ENCODE measurements around the gene ACSS1.

ACSS1 gene

DNA sequence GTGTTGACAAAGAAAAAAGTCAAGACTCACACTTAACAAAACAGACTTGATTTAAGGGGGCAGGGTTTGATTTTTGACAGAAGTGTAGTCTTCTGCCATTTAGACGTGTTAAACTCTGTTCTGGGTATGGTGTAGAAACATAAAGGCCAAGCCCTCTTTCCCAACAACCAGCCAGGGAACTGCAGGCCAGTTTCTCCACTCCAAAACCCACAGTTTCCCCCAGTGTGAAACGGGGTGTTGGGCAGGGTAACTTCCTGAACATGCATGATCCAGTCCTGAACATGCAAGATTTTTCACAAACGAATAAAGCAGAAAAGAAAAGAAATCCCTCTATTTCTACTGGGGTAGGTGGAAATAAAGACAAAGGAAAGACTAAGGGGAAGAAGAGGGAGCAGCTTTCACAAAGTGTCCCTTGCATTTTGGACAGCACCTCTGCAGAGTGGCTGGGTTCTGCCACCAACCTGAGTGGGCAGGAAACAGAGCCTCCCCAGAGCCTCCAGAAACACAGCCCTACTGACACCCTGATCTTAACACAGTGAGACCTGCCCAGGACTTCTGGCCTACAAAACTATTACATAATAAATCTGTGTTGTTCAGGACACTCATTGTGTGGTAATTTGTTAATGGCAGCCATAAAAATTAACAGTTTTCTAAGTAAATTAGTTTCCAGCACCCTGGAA is 72.8 kb downstream of the ACSS1 start:
- TF ChIP-seq, protein P1, sequence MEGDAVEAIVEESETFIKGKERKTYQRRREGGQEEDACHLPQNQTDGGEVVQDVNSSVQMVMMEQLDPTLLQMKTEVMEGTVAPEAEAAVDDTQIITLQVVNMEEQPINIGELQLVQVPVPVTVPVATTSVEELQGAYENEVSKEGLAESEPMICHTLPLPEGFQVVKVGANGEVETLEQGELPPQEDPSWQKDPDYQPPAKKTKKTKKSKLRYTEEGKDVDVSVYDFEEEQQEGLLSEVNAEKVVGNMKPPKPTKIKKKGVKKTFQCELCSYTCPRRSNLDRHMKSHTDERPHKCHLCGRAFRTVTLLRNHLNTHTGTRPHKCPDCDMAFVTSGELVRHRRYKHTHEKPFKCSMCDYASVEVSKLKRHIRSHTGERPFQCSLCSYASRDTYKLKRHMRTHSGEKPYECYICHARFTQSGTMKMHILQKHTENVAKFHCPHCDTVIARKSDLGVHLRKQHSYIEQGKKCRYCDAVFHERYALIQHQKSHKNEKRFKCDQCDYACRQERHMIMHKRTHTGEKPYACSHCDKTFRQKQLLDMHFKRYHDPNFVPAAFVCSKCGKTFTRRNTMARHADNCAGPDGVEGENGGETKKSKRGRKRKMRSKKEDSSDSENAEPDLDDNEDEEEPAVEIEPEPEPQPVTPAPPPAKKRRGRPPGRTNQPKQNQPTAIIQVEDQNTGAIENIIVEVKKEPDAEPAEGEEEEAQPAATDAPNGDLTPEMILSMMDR (IDR thresholded peaks at IDR 0.05; ENCODE audit: low read depth, low read length): no peak
- Histone ChIP-seq H3K36me3 (peaks cover 47% of the 10 kb centered on the region), H3K9me3 (ENCODE audit: severe bottlenecking) (no peaks in the 10 kb centered on the region), H3K27me3 (ENCODE audit: insufficient read depth, low read depth, severe bottlenecking) (no peaks in the 10 kb centered on the region), H3K4me3 (ENCODE audit: low read depth, low read length) (no peak overlapping the region), H3K27ac (no peak overlapping the region)
- DNase-seq: no peak

- H3K4me3 ChIP-seq (ENCODE audit: low read depth, low read length): no peak overlapping the region
- H3K36me3 ChIP-seq: peaks cover 48% of the 10 kb centered on the region
- H3K9me3 ChIP-seq (ENCODE audit: severe bottlenecking): no peaks in the 10 kb centered on the region
- TF ChIP-seq, protein P1 (IDR thresholded peaks at IDR 0.05; ENCODE audit: low read depth, low read length): no peak
- no peak overlapping the region for H3K27ac ChIP-seq
- no peaks in the 10 kb centered on the region for H3K27me3 ChIP-seq (ENCODE audit: insufficient read depth, low read depth, severe bottlenecking)
- no peak for DNase-seq
These were observed 74.0 kb downstream of the ACSS1 start for GRCh38 chr20:24983896-24984295.

- Histone ChIP-seq H3K9me3 (ENCODE audit: severe bottlenecking) (no peaks in the 10 kb centered on the region), H3K36me3 (peaks cover 65% of the 10 kb centered on the region), H3K27ac (no peak overlapping the region), H3K27me3 (ENCODE audit: insufficient read depth, low read depth, severe bottlenecking) (no peaks in the 10 kb centered on the region), H3K4me3 (ENCODE audit: low read depth, low read length) (no peak overlapping the region)
- TF ChIP-seq, protein P1 (IDR thresholded peaks at IDR 0.05; ENCODE audit: low read depth, low read length): no peak
- no peak for DNase-seq
These were observed 76.1 kb downstream of the ACSS1 start for GRCh38 chr20:24981790-24982189.

DNA sequence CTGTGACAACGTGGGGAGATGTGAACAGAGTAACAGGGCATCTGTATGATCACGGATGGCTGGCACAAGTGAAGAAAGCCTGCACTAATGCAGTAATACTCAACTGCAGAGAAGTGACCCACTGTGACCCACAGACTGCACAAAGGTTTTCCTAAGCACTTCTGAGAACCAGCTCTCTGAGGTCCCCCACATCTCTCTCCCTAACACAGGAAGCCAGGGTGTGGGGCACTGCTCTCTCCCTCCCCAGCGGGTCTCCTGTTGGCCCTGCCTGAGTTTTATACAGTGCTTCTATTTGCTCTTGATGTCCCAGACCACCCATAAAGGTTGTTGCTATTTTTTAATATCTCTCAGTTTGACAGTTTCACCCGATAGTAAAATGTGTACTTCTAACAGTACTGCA is 76.7 kb downstream of the ACSS1 start:
- Histone ChIP-seq H3K36me3 (peaks cover 70% of the 10 kb centered on the region), H3K27me3 (ENCODE audit: insufficient read depth, low read depth, severe bottlenecking) (no peaks in the 10 kb centered on the region), H3K4me3 (ENCODE audit: low read depth, low read length) (no peak overlapping the region), H3K9me3 (ENCODE audit: severe bottlenecking) (no peaks in the 10 kb centered on the region), H3K27ac (no peak overlapping the region)
- DNase-seq: no peak
- TF ChIP-seq, protein P1 (IDR thresholded peaks at IDR 0.05; ENCODE audit: low read depth, low read length): no peak

- Histone ChIP-seq H3K9me3 (ENCODE audit: severe bottlenecking) (no peaks in the 10 kb centered on the region), H3K36me3 (peaks cover 73% of the 10 kb centered on the region), H3K27me3 (ENCODE audit: insufficient read depth, low read depth, severe bottlenecking) (no peaks in the 10 kb centered on the region), H3K27ac (no peak overlapping the region), H3K4me3 (ENCODE audit: low read depth, low read length) (no peak overlapping the region)
- TF ChIP-seq, protein P1 (IDR thresholded peaks at IDR 0.05; ENCODE audit: low read depth, low read length): no peak
- DNase-seq: no peak
These were observed 77.5 kb downstream of the ACSS1 start for GRCh38 chr20:24980291-24981053.

Measured in WERI-Rb-1 (cell line).